NCI-H187 (cell line): ENCODE results near the gene ERGIC3.
"Not testable (repeated sequence)": the region's sequence is repeated elsewhere in the genome, so short reads cannot be mapped to it uniquely, and the experiment has no call there.

Experiments
- DNase-seq, 2 experiments: peaks; one replicate each; lab custom pipeline; 2025; lab: John Stamatoyannopoulos, UW

The ERGIC3 gene

DNA sequence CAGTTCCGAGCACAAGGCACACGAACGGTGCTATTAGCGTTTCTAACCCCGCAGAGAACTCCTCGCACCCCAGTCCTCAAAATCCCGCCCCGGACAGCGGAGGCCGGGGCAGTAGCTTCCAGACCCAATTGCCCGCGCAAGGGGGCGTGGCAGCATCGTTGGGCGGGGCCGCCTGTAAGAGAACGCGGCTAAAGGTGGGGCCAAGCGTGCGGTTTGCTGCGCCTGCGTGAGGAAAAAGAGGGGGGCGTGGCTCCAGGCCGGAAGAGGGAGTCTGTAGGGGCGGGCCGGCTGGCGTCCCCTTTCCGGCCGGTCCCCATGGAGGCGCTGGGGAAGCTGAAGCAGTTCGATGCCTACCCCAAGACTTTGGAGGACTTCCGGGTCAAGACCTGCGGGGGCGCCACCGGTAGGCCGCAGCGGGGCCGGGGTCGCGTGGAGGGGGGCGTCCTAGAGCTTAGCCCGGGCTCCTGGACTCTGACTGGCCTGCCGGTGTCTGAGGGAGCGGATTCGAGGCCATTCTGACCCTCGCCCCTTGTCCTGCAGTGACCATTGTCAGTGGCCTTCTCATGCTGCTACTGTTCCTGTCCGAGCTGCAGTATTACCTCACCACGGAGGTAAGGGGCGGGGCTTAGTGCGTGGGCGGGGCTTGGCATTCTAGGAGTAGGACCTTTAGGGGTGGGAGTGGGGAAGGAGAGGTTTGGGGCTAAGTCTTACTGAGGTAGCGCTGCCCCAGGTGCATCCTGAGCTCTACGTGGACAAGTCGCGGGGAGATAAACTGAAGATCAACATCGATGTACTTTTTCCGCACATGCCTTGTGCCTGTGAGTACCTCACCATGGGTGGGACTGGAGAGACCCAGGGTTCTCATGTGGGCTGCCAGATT lies at the start of gene ERGIC3:
TSS of gene ERGIC3 (plus strand) at position 296 of the 880 bp plus-strand sequence. CDS start at position 316, 20 bp downstream.
- DNase-seq: peak; percentile 89 to 96

- DNase-seq: no peak
Observed at GRCh38 chr20:35492352-35492751, 49.5 kb upstream of the ERGIC3 start.

- DNase-seq: no peak
Observed at GRCh38 chr20:35496481-35496880, 45.4 kb upstream of the ERGIC3 start.

- DNase-seq: no peak
Observed at GRCh38 chr20:35497320-35497719, 44.6 kb upstream of the ERGIC3 start.

- no peak for DNase-seq
Observed at GRCh38 chr20:35497780-35498189, 44.1 kb upstream of the ERGIC3 start.

- DNase-seq: no peak
Observed at GRCh38 chr20:35499271-35499670, 42.6 kb upstream of the ERGIC3 start.

- DNase-seq: no peak
Observed at GRCh38 chr20:35502352-35502751, 39.5 kb upstream of the ERGIC3 start.

GRCh38 chr20:35503281-35503680 lies 38.6 kb upstream of the ERGIC3 start:
- no peak for DNase-seq

GRCh38 chr20:35503841-35504561 lies 37.9 kb upstream of the ERGIC3 start:
- no peak for DNase-seq

DNA sequence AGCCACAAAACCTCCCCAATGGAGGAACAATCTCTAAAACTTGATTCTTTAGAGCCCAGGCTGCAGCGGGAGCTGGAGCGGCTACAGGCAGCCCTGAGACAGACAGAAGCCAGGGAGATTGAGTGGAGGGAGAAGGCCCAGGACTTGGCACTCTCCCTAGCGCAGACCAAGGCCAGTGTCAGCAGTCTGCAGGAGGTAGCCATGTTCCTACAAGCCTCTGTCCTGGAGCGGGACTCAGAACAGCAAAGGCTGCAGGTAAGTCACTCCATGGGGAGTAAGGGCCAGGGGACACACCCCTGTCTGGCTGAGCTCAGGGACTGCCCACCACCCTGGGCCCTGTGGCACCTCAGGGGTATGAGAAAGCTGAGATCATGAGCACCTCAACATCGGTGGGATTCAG lies 37.1 kb upstream of the ERGIC3 start:
- no peak for DNase-seq

DNA sequence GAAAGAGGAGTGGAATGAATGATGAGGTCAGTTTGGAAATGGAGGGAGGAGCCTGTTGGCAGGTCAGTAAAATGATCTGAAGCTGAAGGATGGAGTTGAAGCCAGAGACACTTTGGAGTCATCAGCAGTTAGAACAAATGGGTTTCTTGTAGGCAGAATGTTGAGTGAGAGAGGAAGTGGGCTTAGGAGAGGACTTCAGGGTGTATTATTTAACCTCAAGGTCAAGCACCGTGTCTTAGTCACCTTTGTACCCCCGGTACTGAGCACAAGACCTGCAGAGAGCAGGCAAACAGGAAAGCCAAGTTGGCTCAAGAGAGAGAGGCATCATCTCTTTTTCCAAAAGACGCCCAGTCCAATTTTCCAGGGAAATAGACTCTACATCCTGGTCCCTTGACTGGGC lies 35.7 kb upstream of the ERGIC3 start:
- no peak for DNase-seq

DNA sequence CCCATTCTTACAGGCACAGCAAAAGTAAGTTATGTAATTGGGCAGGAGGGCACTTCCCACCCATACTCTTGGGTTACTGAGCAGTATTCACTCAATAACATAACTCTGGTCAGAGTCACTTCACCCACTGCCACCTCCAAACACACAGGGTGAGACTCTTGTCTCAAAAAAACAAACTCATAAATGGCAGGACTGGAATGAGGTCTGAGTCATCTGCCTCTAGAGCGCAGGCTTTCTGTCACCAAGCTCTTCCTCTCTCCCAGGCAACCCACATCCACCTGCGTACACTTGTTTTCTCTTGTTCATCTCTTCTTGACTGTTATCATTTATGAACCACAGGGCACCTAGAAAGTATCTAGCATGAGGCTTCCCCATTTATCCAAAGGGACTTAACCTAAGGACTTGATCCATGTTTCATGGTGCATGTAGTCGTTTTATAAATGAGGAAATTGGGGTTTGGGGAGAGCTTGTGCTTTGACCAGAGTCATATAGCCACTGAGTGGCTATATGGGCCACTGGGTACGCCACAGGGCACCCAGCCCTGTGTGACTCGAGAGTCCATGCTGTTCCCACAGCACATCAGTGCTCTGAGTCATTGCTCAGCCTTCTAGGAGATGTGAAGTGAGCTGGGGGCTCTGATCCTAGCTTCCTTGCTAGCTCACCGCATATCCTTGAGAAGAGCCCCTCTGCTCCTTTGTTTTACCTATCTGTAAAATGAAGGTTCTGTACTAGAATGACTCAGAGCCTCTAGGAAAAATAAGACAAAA lies 34.8 kb upstream of the ERGIC3 start:
- no peak for DNase-seq

DNA sequence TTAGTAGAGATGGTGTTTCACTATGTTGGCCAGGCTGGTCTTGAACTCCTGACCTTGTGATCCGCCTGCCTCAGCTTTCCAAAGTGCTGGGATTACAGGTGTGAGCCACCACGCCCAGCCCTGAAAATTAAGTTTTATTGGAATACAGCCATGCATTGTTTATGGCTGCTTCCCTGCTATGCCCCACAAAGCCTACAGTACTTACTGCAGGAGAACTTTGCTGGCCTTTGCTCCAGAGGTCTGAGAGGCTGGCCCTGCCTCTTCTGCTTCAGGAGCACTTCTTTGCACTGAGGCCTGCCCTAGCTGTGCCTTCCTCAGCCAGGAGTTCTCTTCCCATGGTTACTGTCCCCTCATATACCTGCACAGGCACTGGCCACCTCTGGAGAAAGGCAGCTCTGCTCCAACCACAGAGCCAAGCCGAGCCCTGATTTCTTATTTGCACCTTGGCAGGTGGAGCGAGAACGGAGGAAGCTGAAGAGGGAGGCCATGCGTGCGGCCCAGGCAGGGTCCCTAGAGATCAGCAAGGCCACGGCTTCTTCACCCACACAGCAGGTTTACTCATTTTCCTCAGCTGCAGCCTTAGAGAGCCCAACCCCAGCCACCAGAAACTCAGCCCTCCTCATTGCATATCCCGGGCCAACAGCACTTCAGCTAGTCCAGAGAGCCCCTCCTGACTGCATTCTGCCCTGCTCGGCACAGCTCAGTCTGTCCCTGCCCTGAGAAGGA lies 33.2 kb upstream of the ERGIC3 start:
- no peak for DNase-seq

DNA sequence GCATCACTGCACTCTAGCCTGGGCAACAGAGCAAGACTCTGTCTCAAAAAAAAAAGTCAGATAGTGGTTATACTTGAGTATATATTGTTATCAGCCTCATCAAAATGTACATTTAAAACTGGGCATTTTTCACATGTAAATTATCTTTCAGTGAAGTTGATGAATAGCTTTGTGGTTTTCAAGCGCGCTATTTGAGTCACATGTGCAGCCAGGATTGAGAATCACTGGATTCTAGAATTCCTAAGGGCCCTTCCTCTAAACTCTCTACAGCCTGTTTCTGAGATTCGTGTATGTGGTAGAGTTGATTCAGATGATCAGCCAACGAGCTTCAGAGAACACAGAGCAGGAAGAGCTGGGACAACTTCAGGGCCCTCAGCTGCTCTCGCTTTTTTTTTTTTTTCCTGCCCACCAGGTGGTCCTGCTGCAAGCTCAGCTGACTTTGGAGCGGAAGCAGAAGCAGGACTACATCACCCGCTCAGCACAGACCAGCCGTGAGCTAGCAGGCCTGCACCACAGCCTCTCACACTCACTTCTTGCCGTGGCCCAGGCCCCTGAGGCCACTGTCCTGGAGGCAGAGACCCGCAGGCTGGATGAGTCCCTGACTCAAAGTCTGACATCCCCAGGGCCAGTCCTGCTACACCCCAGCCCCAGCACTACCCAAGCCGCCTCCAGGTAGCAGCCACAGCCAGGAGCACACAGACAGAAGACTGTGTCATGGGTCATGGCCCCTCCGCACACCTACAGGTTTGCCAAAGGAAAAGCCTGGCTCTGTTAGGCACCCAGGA lies 30.7 kb upstream of the ERGIC3 start:
- DNase-seq: no peak

DNA sequence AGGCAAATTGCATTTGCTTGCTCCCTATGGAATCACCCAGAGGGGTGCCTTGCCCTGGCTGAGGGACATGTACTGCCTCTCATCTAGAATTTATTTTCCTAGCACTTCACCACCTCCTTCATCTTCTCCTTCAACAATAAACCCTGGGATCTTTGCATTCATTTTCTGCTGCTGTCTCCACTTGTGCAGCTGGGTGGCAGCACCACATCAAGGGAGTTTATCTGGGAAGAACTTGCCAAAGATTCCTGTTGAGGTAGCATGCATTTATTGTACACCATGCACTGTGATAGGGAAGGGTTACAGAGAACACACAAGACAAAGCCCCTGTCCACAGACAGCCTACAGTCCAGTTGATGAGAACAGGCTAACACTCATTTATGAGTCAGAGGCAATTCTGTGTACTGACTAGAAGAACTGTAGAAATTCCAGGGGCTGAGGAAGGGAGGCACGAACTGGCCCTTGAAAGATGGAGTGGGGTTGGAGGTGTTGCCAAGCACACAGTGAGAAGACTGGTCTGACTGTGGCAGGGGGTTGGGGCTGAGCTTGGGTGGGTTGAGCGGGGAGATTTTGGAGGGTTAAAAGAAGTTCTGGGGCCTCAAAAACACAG lies 30.0 kb upstream of the ERGIC3 start:
- DNase-seq: no peak

GRCh38 chr20:35514371-35514932 lies 27.4 kb upstream of the ERGIC3 start:
- no peak for DNase-seq

- no peak for DNase-seq
Observed at GRCh38 chr20:35515341-35515740, 26.5 kb upstream of the ERGIC3 start.

DNA sequence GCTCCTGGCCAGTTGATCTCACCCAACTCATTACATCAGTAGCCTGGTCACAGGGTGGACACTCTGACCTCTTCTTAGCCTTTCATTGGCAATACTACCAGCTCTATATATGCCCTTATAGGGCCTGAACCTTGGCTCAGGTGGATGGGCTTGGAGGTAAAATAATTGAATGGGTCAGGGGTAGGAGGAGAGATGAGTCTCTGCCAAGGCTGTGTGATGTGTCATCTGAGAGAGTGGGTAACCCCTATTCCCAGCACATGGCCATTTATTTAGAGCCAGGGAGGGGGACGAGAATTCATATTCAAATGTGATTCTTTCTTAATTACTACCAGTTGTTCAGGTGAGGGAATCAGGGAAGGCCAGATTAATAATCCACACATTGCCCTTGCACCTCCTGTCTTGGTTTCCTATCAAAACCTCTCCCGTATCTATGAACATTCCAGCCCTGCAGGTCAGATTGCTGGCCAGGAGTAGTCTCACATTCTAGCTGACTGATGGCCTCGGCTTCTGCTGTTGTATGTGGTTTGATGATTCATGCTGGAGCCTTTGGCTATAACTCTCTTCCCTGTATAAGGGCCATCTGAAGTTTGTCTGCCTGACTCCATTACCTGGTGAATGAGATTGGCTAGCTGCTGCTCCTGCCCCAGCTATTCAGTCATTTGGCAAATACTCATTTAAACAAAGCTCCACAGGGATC lies 25.8 kb upstream of the ERGIC3 start:
- no peak for DNase-seq

- DNase-seq: no peak
Observed at GRCh38 chr20:35517125-35517524, 24.8 kb upstream of the ERGIC3 start.

DNA sequence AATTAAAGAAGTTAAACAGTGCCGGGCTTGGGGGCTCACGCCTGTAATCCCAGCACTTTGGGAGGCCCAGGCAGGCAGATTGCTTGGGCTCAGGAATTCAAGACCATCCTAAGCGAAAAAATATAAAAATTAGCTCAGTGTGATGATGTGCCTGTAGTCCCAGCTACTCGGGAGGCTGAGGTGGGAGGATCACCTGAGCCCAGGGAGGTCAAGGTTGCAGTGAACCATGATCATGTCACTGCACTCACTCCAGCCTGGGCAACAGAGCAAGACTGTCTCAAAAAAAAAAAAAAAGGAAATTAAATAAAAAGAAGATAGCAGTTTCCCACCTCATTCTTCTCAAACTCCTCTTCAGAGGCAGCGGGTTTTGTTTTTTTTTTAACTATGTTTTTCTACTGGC lies 24.1 kb upstream of the ERGIC3 start:
- not testable (repeated sequence) for DNase-seq
